Ovary (tissue), 9 donors: ENCODE results near the gene NTRK3. TPM values are rescaled to one million over a fixed set of nuclear protein-coding genes. Genes with fewer than 3 reads are reported as not detected.

Source experiments
- DNase-seq, 5 donors: peaks; one replicate each; pipeline ENCODE4 v3.0.0-alpha.2; 2019 to 2020
- H3K27ac ChIP-seq, 2 donors: fragments of 200-600 bp; one replicate each; pipeline versions ENCODE4 v1.5.1 to v1.8.0; 2019 to 2022
- H3K27me3 ChIP-seq: fragments of 200-600 bp; one replicate; pipeline ENCODE4 v1.8.0; 2022
- H3K36me3 ChIP-seq: fragments of 200-600 bp; sonication (generic); one replicate; pipeline ENCODE4 v1.5.1; 2019
- H3K4me1 ChIP-seq: one replicate; pipeline ENCODE4 v1.8.1; 2013; ENCODE audit warnings: mild to moderate bottlenecking, moderate library complexity; ENCODE audit not compliant: insufficient read depth
- H3K4me3 ChIP-seq: fragments of 200-600 bp; sonication (generic); one replicate; pipeline ENCODE4 v1.5.1; 2017
- H3K9me3 ChIP-seq, 2 donors: fragments of 200-600 bp in 1 of 2; sonication (generic) in 1 of 2; one replicate each; pipeline versions ENCODE4 v1.5.1 to v1.8.1; 2013 to 2019; ENCODE audit warnings: mild to moderate bottlenecking in 1 of 2, moderate library complexity in 1 of 2
- EP300 ChIP-seq: sonication (generic); formaldehyde crosslinking; IDR thresholded peaks from one replicate; pipeline ENCODE4 v1.6.1; 2017; ENCODE audit warnings: antibody characterized with exemption
- POLR2A ChIP-seq: fragments of 450-650 bp; IDR thresholded peaks from one replicate; pipeline ENCODE4 v1.6.1; 2017; ENCODE audit warnings: antibody characterized with exemption, mild to moderate bottlenecking, moderate library complexity
- WGBS, 3 donors: extraction: QIAGEN DNeasy Blood & Tissue Kit in 1 of 3; methylation state at CpG; one replicate each; pipeline versions ENCODE4 v1.1.5 to v1.1.7; 2013 to 2017; 5-methylcytosine and 5-hydroxymethylcytosine counted together
- intact Hi-C, 4 donors: fragments of 100-400 bp; cut with DNase I; formaldehyde crosslinking; loops; one replicate each; pipeline versions ENCODE4 v1.11.0 to v1.15.1; 2022 to 2023
- polyA plus RNA-seq, 2 donors: library from polyadenylated mRNA; stranded (reverse); fragments of 200-250 nt in 1 of 2; fragments of 350-450 nt in 1 of 2; fragmentation: Illumina TruSeq in 1 of 2; extraction: RNeasy Lipid Tissue Mini Kit (QIAGEN cat#74804) in 1 of 2; gene quantifications; one replicate each; pipeline ENCODE4 v1.2.3, GENCODE V29; 2013 to 2014
- small RNA-seq: library from RNA; depleted of rRNA; stranded (forward); fragments of <200 nt; gene quantifications from one replicate; pipeline ENCODE3, GENCODE V24; 2016
- total RNA-seq, 7 donors: library from RNA; depleted of rRNA in 2 of 7; stranded (reverse); fragments of >200 nt in 2 of 7; fragmentation: NEBNext Ultra II Directional in 3 of 7; extraction: Animal tissue kit (Norgen Biotek cat#: 25700) in 3 of 7; gene quantifications; one replicate each; pipeline versions ENCODE4 v1.1.0 to v1.2.4, GENCODE V29; 2016 to 2023
- TF ChIP-seq, protein P1 (sequence below), 3 donors: fragments of 450-650 bp in 2 of 3; fragments of 200-600 bp in 1 of 3; IDR thresholded peaks; one replicate each; pipeline versions ENCODE4 v1.5.1 to v1.8.0; 2016 to 2022; ENCODE audit warnings: antibody characterized with exemption in 3 of 3, mild to moderate bottlenecking in 1 of 3
- donor health status: DM: no; HTN: no; CAD: no; lungs with moderate emphysema.
- donor health status: DM: no; HTN: no; CAD: no.
- donor health status: Bipolar disorder and iron deficiency.
- donor health status: DM: yes; HTN: yes; CAD: no.
- donor health status: DM: no; HTN: no; CAD: no.
- donor health status: DM: yes; HTN: yes; CAD: no.

NTRK3 gene
- total and polyA plus RNA-seq, 9 donors, result 0.77 to 14.6 (median 2.7) TPM

DNA sequence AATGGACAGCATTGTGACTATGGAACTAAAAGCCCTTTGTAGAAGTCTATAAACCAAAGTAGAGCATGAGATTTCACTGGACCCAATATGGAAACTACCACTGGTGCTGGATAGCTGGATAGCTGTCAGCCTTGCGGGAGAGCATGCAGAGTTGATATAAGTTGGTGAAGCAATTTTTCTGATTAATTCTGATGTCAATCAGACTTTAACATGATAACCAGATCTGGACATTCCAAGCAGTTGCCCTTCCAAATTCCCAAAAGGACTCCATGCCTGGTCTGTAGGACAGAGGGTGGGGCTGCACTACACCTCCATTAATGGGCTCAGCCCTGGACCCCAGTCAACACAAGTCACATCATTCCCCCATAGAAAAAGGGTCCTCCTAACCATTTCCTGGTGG, 437.8 kb downstream of the NTRK3 start:
- H3K27me3 ChIP-seq, result no peaks in the 10 kb centered on the region
- WGBS, 3 donors, result 91 to 97% (median 94%) methylated on average over 1 of the region's 1 CpG
- TF ChIP-seq EP300 (no peak), POLR2A (no peak)
- TF ChIP-seq, protein P1, sequence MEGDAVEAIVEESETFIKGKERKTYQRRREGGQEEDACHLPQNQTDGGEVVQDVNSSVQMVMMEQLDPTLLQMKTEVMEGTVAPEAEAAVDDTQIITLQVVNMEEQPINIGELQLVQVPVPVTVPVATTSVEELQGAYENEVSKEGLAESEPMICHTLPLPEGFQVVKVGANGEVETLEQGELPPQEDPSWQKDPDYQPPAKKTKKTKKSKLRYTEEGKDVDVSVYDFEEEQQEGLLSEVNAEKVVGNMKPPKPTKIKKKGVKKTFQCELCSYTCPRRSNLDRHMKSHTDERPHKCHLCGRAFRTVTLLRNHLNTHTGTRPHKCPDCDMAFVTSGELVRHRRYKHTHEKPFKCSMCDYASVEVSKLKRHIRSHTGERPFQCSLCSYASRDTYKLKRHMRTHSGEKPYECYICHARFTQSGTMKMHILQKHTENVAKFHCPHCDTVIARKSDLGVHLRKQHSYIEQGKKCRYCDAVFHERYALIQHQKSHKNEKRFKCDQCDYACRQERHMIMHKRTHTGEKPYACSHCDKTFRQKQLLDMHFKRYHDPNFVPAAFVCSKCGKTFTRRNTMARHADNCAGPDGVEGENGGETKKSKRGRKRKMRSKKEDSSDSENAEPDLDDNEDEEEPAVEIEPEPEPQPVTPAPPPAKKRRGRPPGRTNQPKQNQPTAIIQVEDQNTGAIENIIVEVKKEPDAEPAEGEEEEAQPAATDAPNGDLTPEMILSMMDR (IDR thresholded peaks at IDR 0.05), result no peak
- no peak overlapping the region for H3K4me3 ChIP-seq
- H3K4me1 ChIP-seq, result no peaks in the 10 kb centered on the region
- H3K9me3 ChIP-seq, result no peaks in the 10 kb centered on the region
- no peak overlapping the region for H3K27ac ChIP-seq
- DNase-seq, result no peak
- H3K36me3 ChIP-seq, result no peaks in the 10 kb centered on the region
- intact Hi-C loops, result no loop called here

DNA sequence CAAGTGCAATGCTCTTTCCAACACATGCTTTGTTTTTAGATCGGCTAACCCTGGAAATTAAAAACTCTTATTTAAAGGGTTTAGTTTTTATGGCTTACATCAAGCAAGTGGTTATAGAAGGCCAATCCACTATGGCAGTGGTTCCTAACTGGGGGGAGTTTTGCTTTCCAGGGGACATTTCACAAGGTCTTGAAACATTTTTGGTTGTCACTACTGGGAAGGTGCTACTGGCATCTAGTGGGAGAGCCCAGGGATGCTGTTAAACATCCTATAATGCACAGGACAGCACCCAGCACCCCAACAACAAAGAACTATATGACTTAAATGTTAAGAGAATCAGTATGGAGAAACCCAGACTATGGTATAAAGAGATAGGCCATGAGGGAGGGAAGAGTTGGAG, 439.0 kb downstream of the NTRK3 start:
- no peaks in the 10 kb centered on the region for H3K4me1 ChIP-seq
- intact Hi-C loops, result no loop called here
- H3K36me3 ChIP-seq, result no peaks in the 10 kb centered on the region
- no peak overlapping the region for H3K4me3 ChIP-seq
- WGBS, 3 donors, result 90 to 100% (median 92%) methylated on average over 1 of the region's 1 CpG
- TF ChIP-seq EP300, result no peak
- TF ChIP-seq, protein P1 (IDR thresholded peaks at IDR 0.05), result no peak
- TF ChIP-seq POLR2A, result no peak
- H3K27me3 ChIP-seq, result no peaks in the 10 kb centered on the region
- DNase-seq, result no peak
- H3K27ac ChIP-seq, result no peak overlapping the region
- H3K9me3 ChIP-seq, result no peaks in the 10 kb centered on the region

DNA sequence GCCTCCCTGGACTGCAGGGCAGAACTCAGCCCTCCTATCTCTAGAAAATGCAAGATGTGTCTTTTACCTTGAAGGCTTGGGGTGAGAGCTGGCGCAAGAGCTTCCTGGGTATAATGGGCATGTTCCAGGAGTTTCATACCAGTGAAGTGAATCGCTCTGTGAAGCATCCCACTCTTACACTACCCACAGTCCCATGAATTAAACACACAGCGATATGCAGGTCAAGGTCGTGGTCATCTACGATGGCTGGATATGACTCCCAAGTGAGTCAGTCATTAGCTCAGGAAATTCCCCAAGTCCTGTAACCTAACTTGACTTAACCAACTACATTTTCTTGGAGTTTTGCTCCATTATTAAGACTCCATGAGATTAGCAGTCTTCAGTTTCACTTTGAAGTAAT, 439.7 kb downstream of the NTRK3 start:
- DNase-seq, result no peak
- Histone ChIP-seq H3K27ac (no peak overlapping the region), H3K4me1 (no peaks in the 10 kb centered on the region), H3K9me3 (no peaks in the 10 kb centered on the region), H3K4me3 (no peak overlapping the region), H3K36me3 (no peaks in the 10 kb centered on the region), H3K27me3 (no peaks in the 10 kb centered on the region)
- WGBS, 3 donors, result 37 to 47% (median 37%) methylated on average over 5 of the region's 5 CpGs
- intact Hi-C loops, result no loop called here
- no peak for TF ChIP-seq POLR2A
- TF ChIP-seq, protein P1 (IDR thresholded peaks at IDR 0.05), result no peak
- no peak for TF ChIP-seq EP300

DNA sequence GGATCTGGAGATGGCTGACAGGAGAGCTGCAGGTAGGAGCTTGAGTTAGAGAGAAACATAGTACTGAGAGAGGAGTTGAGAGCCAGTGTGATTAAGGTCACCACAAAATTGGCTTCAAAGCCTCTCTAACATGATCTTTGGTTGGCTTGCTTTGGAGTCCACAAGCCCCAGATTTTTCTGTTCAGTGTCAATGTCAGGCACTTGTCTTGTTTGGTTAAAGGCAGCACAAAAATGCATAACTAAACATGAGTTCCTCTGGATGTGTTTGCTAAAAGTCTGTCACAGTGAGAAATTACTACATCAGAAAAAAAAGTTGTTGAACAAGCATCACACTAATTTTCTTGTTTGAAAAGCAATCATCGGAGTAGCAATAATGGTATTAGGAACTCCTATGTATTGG, 440.5 kb downstream of the NTRK3 start:
- no peaks in the 10 kb centered on the region for H3K36me3 ChIP-seq
- H3K27ac ChIP-seq, result no peak overlapping the region
- no peaks in the 10 kb centered on the region for H3K4me1 ChIP-seq
- no peaks in the 10 kb centered on the region for H3K9me3 ChIP-seq
- intact Hi-C loops, result no loop called here
- DNase-seq, result no peak
- no peak for TF ChIP-seq EP300
- TF ChIP-seq, protein P1 (IDR thresholded peaks at IDR 0.05), result no peak
- no peak for TF ChIP-seq POLR2A
- H3K27me3 ChIP-seq, result no peaks in the 10 kb centered on the region
- no peak overlapping the region for H3K4me3 ChIP-seq
- 86 to 100% (median 92%) methylated on average over 1 of the region's 1 CpG for WGBS, 3 donors

Small RNA genes lying within 50 kb of the gene (small RNA-seq; reads per million reads assigned to genes)
- gene MED28P6, result not detected

Other genes starting within 250 kb of the NTRK3 start
- gene MRPL46, start 210.6 kb upstream of the NTRK3 start, total RNA-seq, result 10 to 100 TPM; 12.1 to 22.4 (median 19.5) TPM
- 10 to 100 TPM; 23.0 to 33.7 TPM for gene MRPL46, start 210.6 kb upstream of the NTRK3 start, polyA plus RNA-seq
- gene MRPS11, start 211.0 kb upstream of the NTRK3 start, total RNA-seq, result 10 to 100 TPM in 6 of 7 donors, 1 to 10 TPM in 1; 8.3 to 26.9 (median 21.4) TPM
- gene MRPS11, start 211.0 kb upstream of the NTRK3 start, polyA plus RNA-seq, result 10 to 100 TPM; 21.7 to 32.4 TPM